HL-60 (cell line): ENCODE results near the gene FXYD2.

Experiments
- DNase-seq, 2 experiments: peaks; one replicate each; pipeline ENCODE4 v3.0.0-alpha.2; 2010 to 2020; ENCODE audit warnings: low read depth in 1 of 2, low spot score in 1 of 2
- H3K27ac ChIP-seq: fragments of 250-450 bp; sonication (Bioruptor Pico); replicated peaks from 2 replicates; pipeline ENCODE4 v1.5.1; 2020; ENCODE audit warnings: mild to moderate bottlenecking, moderate library complexity
- H3K27me3 ChIP-seq: fragments of 250-450 bp; sonication (Bioruptor Pico); 2 replicates; pipeline ENCODE4 v1.5.1; 2021; ENCODE audit warnings: mild to moderate bottlenecking, moderate library complexity; ENCODE audit not compliant: insufficient read depth, poor library complexity, severe bottlenecking
- H3K4me3 ChIP-seq: replicated peaks from 2 replicates; pipeline ENCODE4 v1.5.1; 2011; ENCODE audit warnings: mild to moderate bottlenecking, control low read depth, low read length; ENCODE audit not compliant: insufficient read depth
- CTCF ChIP-seq: IDR thresholded peaks from one replicate; pipeline ENCODE4 v1.5.1; 2011; ENCODE audit warnings: low read length, control low read depth, inconsistent platforms; ENCODE audit not compliant: insufficient read depth
- GABPA ChIP-seq: IDR thresholded peaks from 2 replicates; pipeline ENCODE4 v1.6.1; 2012; ENCODE audit warnings: low read depth
- POLR2AphosphoS5 ChIP-seq: IDR thresholded peaks from 2 replicates; pipeline ENCODE4 v1.6.1; 2012; ENCODE audit warnings: low read depth
- REST ChIP-seq: IDR thresholded peaks from 2 replicates; pipeline ENCODE4 v1.6.1; 2012; ENCODE audit warnings: low read depth; ENCODE audit not compliant: insufficient replicate concordance
- SPI1 ChIP-seq: IDR thresholded peaks from 2 replicates; pipeline ENCODE4 v1.6.1; 2012; ENCODE audit warnings: low read depth, mild to moderate bottlenecking, borderline replicate concordance

FXYD2 gene

GRCh38 chr11:117833401-117833891 lies 8.9 kb upstream of the FXYD2 start:
- H3K27me3 ChIP-seq = no peaks in the 10 kb centered on the region
- no peak overlapping the region for H3K27ac ChIP-seq
- no peak for TF ChIP-seq POLR2AphosphoS5
- no peak for TF ChIP-seq GABPA
- no peak for TF ChIP-seq CTCF
- no peak for TF ChIP-seq SPI1
- TF ChIP-seq REST = no peak
- no peak overlapping the region for H3K4me3 ChIP-seq
- DNase-seq = no peak

- TF ChIP-seq CTCF (no peak), REST (no peak), SPI1 (no peak), GABPA (no peak), POLR2AphosphoS5 (no peak)
- H3K4me3 ChIP-seq = no peak overlapping the region
- H3K27me3 ChIP-seq = no peaks in the 10 kb centered on the region
- DNase-seq = no peak
- no peak overlapping the region for H3K27ac ChIP-seq
These were observed 8.0 kb upstream of the FXYD2 start for GRCh38 chr11:117832511-117832910.

GRCh38 chr11:117831661-117832415 lies 7.3 kb upstream of the FXYD2 start:
- TF ChIP-seq POLR2AphosphoS5 (no peak), SPI1 (no peak), REST (no peak), CTCF (no peak), GABPA (no peak)
- H3K27ac ChIP-seq = no peak overlapping the region
- H3K4me3 ChIP-seq = no peak overlapping the region
- no peak for DNase-seq
- H3K27me3 ChIP-seq = no peaks in the 10 kb centered on the region
